GM18867 (cell line): Measurements from ENCODE around the gene CHMP4B.

ENCODE experiments used
- ATAC-seq: cut with Tn5 transposase; IDR thresholded peaks from one replicate; pipeline ENCODE4 v1.9.1; 2021; ENCODE audit warnings: mild to moderate bottlenecking, moderate library complexity; ENCODE audit not compliant: unreplicated experiment

CHMP4B gene

GRCh38 chr20:33810885-33811775, at the start of gene CHMP4B:
TSS of gene CHMP4B (plus strand) at chr20:33811348. CDS start at chr20:33811469, 121 bp downstream.
- ATAC-seq: peak; percentile 94

- ATAC-seq: no peak
These were observed 49.4 kb upstream of the CHMP4B start for GRCh38 chr20:33761698-33762250.

GRCh38 chr20:33765099-33765498, 46.0 kb upstream of the CHMP4B start:
- no peak for ATAC-seq

- ATAC-seq: no peak
These were observed 45.6 kb upstream of the CHMP4B start for GRCh38 chr20:33765592-33765991.

GRCh38 chr20:33766686-33767085, 44.5 kb upstream of the CHMP4B start:
- no peak for ATAC-seq

- no peak for ATAC-seq
These were observed 43.4 kb upstream of the CHMP4B start for GRCh38 chr20:33767777-33768138.

GRCh38 chr20:33769043-33769442, 42.1 kb upstream of the CHMP4B start:
- no peak for ATAC-seq

GRCh38 chr20:33770005-33770404, 41.1 kb upstream of the CHMP4B start:
- ATAC-seq: no peak

GRCh38 chr20:33771938-33772337, 39.2 kb upstream of the CHMP4B start:
- ATAC-seq: no peak

GRCh38 chr20:33772439-33772838, 38.7 kb upstream of the CHMP4B start:
- ATAC-seq: no peak

- ATAC-seq: peak; percentile 61
These were observed 37.6 kb upstream of the CHMP4B start for GRCh38 chr20:33773412-33774089.

GRCh38 chr20:33777816-33778215, 33.3 kb upstream of the CHMP4B start:
- no peak for ATAC-seq

GRCh38 chr20:33781133-33781532, 30.0 kb upstream of the CHMP4B start:
- no peak for ATAC-seq

GRCh38 chr20:33781945-33782344, 29.2 kb upstream of the CHMP4B start:
- ATAC-seq: no peak

- no peak for ATAC-seq
These were observed 27.9 kb upstream of the CHMP4B start for GRCh38 chr20:33783256-33783655.

- ATAC-seq: no peak
These were observed 27.3 kb upstream of the CHMP4B start for GRCh38 chr20:33783818-33784217.

GRCh38 chr20:33784225-33784624, 26.9 kb upstream of the CHMP4B start:
- ATAC-seq: no peak

- ATAC-seq: no peak
These were observed 25.6 kb upstream of the CHMP4B start for GRCh38 chr20:33785503-33785902.

GRCh38 chr20:33787253-33787891, 23.8 kb upstream of the CHMP4B start:
- ATAC-seq: no peak

GRCh38 chr20:33788351-33789049, 22.6 kb upstream of the CHMP4B start:
- no peak for ATAC-seq
